Testis (tissue), 2 donors: ENCODE results near the gene AGAP1.

Source experiments
- POLR2A ChIP-seq: fragments of 450-650 bp; IDR thresholded peaks from one replicate; pipeline ENCODE4 v1.6.1; 2017; ENCODE audit warnings: antibody characterized with exemption, mild to moderate bottlenecking, moderate library complexity
- TF ChIP-seq, protein P1 (sequence below), 3 experiments: fragments of 450-650 bp in 2 of 3; fragments of 200-600 bp in 1 of 3; sonication (generic) in 1 of 3; IDR thresholded peaks; one replicate each; pipeline ENCODE4 v1.5.1; 2016 to 2019; ENCODE audit warnings: antibody characterized with exemption in 3 of 3, mild to moderate bottlenecking in 2 of 3, moderate library complexity in 1 of 3

DNA sequence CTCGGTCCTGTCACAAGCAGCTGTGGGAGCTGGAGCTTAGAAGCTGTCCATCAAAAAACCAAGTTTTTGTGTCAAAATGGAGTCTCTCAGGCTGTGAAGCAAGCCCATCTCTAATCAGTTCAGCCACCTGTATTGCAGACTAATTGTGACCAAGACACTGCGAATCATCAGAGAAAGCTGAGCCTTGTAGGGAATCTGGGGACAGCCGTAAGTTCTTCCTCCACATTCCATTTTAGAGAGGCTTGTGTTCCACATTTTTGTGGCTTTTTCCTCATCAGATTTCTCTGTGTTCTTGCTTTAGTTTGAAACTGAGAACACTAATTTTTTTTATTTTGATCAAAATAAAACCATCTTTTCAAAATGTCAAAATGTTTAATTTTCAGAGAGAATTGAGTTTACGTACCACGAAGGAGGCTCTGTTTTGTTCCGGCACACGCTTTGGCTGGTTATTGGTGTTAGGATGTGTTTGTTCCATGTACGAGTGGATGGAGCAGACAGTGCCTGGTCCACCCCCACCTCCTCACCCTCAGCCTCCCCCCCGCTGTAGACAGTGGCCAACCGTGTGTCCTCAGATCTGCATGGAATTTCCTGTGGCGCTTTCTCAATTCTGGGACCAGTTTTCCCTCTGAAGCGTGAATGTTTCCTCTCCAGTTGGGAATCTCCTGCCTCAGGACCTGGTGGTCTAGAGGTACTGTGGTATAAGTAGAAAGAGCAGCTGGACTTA is 140.8 kb downstream of the AGAP1 start:
- TF ChIP-seq, protein P1, sequence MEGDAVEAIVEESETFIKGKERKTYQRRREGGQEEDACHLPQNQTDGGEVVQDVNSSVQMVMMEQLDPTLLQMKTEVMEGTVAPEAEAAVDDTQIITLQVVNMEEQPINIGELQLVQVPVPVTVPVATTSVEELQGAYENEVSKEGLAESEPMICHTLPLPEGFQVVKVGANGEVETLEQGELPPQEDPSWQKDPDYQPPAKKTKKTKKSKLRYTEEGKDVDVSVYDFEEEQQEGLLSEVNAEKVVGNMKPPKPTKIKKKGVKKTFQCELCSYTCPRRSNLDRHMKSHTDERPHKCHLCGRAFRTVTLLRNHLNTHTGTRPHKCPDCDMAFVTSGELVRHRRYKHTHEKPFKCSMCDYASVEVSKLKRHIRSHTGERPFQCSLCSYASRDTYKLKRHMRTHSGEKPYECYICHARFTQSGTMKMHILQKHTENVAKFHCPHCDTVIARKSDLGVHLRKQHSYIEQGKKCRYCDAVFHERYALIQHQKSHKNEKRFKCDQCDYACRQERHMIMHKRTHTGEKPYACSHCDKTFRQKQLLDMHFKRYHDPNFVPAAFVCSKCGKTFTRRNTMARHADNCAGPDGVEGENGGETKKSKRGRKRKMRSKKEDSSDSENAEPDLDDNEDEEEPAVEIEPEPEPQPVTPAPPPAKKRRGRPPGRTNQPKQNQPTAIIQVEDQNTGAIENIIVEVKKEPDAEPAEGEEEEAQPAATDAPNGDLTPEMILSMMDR (IDR thresholded peaks at IDR 0.05): no peak
- TF ChIP-seq POLR2A: no peak
